Measurements from ENCODE around the gene FBP1.

FBP1 gene

DNA sequence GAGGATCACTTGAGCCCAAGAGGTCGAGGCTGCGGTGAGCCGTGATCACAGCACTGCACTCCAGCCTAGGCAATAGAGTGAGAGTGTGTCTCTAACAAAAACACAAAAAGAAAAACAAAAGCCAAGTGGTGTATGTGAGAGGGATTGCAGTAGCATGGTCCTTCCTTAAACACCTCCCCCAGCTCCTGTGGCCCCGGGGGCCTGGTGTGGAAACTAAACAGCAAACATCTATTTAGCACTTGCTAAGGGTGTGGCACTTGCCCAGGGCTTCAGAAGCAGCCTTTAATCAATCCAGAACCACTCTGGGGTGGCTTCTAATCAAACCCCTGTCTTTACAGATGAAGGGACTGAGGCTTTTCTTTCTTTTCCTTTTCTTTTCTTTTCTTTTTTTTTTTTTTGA, 4.4 kb upstream of the FBP1 start:
- Histone ChIP-seq H3K27ac (no peak overlapping the region), H3K4me3 (no peak overlapping the region)
- DNase-seq (ENCODE audit: low spot score) = no peak
- TF ChIP-seq, protein P1, sequence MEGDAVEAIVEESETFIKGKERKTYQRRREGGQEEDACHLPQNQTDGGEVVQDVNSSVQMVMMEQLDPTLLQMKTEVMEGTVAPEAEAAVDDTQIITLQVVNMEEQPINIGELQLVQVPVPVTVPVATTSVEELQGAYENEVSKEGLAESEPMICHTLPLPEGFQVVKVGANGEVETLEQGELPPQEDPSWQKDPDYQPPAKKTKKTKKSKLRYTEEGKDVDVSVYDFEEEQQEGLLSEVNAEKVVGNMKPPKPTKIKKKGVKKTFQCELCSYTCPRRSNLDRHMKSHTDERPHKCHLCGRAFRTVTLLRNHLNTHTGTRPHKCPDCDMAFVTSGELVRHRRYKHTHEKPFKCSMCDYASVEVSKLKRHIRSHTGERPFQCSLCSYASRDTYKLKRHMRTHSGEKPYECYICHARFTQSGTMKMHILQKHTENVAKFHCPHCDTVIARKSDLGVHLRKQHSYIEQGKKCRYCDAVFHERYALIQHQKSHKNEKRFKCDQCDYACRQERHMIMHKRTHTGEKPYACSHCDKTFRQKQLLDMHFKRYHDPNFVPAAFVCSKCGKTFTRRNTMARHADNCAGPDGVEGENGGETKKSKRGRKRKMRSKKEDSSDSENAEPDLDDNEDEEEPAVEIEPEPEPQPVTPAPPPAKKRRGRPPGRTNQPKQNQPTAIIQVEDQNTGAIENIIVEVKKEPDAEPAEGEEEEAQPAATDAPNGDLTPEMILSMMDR (IDR thresholded peaks at IDR 0.05) = no peak

DNA sequence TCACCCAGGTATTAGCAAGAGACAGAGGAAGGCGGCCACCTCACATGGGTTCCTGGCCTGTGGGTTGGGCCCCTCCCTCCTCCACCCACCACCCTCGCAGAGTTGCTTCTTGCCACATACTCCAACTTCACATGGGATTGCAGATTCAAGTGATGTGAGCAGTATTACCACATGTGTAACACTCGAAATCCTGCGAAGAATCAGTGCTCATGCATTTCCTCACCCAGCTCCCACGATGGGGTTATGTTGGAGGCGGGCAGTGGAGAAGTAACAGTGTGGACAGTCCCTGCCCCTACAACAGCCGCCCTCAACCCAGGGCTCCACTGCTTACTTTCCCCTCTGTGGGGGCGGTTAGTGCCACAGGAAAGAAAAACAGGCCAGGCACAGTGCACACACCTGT, 3.9 kb upstream of the FBP1 start:
- H3K4me3 ChIP-seq = no peak overlapping the region
- no peak for DNase-seq (ENCODE audit: low spot score)
- no peak overlapping the region for H3K27ac ChIP-seq
- TF ChIP-seq, protein P1 (IDR thresholded peaks at IDR 0.05) = no peak

DNA sequence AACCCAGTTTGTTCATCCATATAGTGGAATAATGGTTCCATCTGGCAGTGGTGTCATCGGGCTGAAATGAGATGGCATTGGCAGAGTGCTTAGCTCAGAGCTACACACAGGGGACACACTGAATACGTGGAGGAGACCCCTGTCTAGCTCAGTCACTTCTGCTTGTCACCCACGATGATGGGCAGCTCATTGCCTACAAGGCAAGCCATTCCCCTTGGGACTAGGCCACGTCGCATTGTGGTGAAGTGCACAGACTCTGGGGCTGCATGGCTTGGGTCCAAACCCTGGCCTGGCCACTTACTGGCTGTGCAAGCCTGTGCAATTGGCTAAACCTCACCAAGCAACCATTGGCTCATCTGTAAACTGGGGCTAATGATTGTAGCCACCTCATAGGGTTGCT, 3.2 kb upstream of the FBP1 start:
- no peak for DNase-seq (ENCODE audit: low spot score)
- H3K4me3 ChIP-seq = no peak overlapping the region
- TF ChIP-seq, protein P1 (IDR thresholded peaks at IDR 0.05) = no peak
- no peak overlapping the region for H3K27ac ChIP-seq

DNA sequence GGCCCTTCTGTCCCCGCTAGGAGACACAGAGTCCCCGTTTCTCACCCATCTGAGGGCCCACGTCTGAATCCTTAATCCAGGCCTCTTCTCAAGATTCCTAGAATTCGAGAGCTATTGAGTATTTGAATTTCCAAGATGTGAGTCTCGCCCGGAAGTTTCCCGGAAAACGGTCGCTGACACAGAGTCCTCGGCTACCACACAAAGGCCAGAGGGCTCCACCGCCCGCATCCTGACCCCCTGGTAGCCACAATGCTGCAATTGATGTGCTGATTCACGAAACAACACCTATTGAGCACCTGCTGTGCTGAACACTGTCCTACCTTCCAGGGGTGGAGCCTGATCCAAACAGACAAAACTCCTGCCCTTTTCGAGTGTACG, 670 bp upstream of the FBP1 start:
- peak overlapping the region in 1 of 2 donors; percentile 65 for H3K27ac ChIP-seq

DNA sequence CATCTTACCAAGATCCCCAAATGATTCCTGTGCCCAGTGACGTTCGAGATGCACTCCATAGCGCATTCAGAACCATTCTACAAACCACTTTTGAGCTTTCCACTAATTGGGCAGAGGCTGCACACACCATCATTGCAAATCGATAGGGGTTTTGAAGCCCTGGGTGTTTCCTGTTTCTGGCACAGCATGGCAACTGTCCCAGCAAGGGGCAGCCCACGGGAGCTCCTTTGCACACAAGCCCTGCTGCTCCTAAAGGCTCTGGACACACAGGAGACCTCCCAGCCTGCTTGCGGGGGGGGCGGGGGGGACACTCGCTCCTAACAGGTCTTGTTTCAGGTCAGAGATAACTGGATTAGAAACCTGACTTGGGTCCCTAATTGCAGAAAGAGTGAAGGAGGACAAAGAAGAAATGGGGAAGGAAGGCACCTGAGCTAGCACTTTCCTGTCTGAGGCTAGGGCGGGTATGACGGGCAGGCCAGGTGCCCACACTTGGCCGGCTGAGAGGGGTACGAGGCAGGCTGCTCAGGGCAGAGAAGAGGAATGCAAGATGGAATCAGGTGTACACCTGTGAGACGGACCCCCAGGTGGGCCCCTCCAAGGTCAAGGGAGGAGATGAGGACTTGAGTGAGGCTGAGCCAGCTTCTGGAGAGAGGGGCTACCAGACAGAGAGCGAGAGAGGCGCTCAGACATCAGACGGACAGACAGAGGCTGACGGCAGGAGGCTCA, 820 bp downstream of the FBP1 start:
- Histone ChIP-seq H3K4me3 (peak overlapping the region; percentile 90), H3K27ac (no peak overlapping the region)
- TF ChIP-seq, protein P1 (IDR thresholded peaks at IDR 0.05) = no peak
- no peak for DNase-seq (ENCODE audit: low spot score)

More for the DNA sequence above, 670 bp upstream of the FBP1 start:
- peak overlapping the region; percentile 90 for H3K4me3 ChIP-seq
- no peak for DNase-seq (ENCODE audit: low spot score)
- TF ChIP-seq, protein P1 (IDR thresholded peaks at IDR 0.05) = no peak

DNA sequence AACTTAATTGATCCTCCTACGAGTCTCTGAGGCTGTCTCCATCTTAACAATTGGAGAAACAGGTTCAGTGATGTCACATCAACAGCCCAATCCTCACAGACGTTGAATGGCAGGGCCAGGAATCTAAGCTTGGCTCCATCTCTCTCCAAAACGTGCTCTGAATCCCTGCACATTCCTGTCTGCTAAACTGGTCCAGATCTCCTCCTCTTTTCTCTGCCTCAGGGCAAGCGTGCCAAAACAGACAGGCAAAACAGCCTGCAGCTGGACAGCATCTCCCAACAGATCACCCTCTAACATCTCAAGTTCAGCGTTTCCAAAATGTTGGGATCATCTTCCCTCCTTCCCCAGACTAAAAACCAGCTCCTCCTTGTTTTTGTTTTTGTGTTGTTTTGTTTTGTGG, 6.6 kb downstream of the FBP1 start:
- TF ChIP-seq, protein P1 (IDR thresholded peaks at IDR 0.05) = no peak
- Histone ChIP-seq H3K4me3 (no peak overlapping the region), H3K27ac (no peak overlapping the region)
- DNase-seq (ENCODE audit: low spot score) = no peak

DNA sequence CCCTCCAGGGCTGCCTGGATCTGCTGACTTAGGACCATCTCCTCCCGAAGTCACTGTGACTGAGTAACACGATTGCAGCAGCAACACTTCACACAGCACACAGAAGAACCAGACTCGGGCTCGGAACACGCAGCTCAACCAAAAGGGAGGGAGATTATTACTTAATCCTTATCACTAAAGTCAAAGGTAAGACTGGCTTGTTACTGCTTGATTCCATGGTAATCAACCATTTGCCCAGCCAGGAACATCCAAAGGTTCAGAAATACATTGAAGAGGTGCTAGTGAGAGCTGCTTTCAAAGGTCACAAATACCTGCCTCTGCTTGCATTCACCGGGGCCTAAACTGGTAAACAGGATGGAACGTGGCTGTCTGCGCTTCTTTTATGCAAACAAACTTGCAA, 7.7 kb downstream of the FBP1 start:
- Histone ChIP-seq H3K4me3 (no peak overlapping the region), H3K27ac (no peak overlapping the region)
- DNase-seq (ENCODE audit: low spot score) = no peak
- TF ChIP-seq, protein P1 (IDR thresholded peaks at IDR 0.05) = no peak

All from coronary artery (tissue), 2 donors.